Activated CD4-positive, alpha-beta T cell treated with anti-CD3 and anti-CD28 coated beads for 48 hours (primary cell): ENCODE results near the gene CYP2A7.
"Not testable (repeated sequence)": the region's sequence is repeated elsewhere in the genome, so short reads cannot be mapped to it uniquely, and the experiment has no call there.

ENCODE experiments used
- DNase-seq: peaks from one replicate; pipeline ENCODE4 v3.0.0-alpha.2; 2020

Gene CYP2A7, protein sequence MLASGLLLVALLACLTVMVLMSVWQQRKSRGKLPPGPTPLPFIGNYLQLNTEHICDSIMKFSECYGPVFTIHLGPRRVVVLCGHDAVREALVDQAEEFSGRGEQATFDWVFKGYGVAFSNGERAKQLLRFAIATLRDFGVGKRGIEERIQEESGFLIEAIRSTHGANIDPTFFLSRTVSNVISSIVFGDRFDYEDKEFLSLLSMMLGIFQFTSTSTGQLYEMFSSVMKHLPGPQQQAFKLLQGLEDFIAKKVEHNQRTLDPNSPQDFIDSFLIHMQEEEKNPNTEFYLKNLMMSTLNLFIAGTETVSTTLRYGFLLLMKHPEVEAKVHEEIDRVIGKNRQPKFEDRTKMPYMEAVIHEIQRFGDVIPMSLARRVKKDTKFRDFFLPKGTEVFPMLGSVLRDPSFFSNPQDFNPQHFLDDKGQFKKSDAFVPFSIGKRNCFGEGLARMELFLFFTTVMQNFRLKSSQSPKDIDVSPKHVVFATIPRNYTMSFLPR

DNA sequence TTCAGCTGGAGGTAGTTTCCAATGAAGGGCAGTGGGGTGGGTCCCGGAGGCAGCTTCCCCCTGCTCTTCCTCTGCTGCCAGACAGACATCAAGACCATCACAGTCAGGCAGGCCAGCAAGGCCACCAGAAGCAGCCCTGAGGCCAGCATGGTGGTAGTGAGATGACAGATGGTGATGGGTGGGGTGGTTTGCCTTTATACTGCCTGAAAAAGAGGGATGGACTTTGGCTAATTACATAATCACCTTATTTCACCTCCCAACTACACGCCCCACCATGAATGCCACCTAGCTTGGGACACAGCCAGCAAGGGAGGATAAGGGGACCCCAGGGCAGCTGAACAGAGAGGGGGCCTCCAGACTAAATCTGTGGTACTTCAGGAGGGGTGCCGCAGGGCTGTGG, at the start of gene CYP2A7:
Gene CYP2A7, minus strand, starts transcription at position 170 of the 400 bp plus-strand sequence. Its CDS starts 21 bp downstream, at position 149.
- not testable (repeated sequence) for DNase-seq

DNA sequence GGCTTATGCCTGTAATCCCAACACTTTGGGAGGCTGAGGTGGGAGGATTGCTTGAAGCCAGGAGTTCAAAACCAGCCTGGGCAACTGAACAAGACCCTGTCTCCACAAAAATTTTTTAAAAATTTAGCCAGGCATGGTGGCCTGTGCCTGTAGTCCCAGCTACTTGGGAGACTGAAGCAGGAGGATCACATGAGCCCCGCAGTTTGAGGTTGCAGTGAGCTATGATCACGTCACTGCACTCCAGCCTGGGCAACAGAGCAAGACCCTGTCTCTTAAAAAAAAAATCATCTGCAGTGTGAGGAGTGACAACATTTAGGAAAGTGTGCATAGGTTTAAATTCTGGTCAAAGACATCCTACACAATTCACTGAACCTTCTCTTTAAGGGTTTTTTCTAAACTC, 48.8 kb upstream of the CYP2A7 start:
- not testable (repeated sequence) for DNase-seq

DNA sequence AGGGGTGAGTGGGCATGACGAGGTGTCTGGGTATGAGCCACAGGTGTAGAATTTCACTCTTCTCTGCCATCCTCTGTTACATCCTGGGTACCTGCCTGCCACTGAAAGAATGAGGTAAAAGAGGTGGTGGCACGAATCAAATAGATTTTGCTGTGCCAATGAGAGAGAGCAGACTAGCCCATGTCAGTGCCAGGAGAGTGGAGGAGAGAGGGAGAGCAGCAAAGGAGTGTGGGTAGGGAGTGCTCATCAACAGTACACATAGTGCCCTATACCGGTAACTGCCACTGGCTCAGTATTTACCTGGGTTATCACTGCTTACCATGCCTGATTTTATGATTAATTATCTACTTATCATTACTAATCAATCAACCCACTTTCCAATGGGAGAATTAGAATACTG, 47.9 kb upstream of the CYP2A7 start:
- DNase-seq = not testable (repeated sequence)

DNA sequence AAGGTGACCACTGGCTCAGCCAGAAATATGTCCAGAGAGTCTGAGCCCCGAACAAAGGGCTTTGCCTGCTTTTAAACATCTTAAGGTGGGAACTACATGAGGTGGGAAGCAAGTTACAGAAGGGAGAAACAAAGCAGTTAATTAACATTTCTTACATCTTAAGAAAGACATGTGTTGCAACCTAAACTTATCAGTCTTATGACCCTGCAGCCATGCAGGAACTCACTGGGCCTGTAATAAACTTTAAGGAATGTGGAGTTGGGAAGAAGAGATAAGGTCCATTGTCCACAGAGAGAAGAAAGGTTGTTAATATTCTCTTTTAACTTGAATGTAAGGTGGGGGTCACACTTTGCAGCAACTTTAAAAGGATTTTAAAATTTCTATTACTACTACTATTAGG, 46.8 kb upstream of the CYP2A7 start:
- no peak for DNase-seq

DNA sequence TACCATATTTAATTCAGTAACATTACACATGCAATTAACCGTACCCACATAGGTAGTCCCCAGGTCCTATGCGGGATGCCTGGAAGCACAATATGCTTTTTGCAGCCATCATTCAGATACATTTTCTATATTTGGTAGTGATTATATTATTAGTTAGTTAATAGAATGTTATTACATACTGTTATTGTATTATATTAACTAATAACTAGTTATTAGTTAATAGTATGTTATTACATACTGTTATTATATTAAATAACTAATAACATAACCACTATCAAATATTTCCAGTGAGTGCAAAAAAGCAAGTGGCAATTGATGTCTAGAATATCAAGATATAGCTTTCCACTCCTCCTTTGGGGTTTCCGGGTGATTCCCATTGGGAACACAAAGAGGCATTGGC, 45.5 kb upstream of the CYP2A7 start:
- DNase-seq = no peak

DNA sequence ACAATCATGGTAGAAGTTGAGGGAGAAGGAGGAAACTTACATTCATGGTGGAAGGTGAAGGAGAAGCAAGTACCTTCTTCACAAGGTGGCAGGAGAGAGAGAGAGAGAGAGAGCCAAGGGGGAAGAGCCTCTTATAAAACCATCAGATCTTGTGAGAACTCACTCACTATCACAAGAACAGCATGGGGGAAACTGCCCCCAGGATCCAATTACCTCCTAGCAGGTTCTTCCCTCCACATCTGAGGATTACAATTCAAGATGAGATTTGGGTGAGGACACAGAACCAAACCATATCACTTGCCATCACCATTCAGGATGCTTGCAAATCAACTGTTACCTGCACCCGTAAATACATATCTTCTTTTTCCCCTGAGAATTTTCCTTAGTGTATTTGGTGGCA, 44.2 kb upstream of the CYP2A7 start:
- DNase-seq = not testable (repeated sequence)

DNA sequence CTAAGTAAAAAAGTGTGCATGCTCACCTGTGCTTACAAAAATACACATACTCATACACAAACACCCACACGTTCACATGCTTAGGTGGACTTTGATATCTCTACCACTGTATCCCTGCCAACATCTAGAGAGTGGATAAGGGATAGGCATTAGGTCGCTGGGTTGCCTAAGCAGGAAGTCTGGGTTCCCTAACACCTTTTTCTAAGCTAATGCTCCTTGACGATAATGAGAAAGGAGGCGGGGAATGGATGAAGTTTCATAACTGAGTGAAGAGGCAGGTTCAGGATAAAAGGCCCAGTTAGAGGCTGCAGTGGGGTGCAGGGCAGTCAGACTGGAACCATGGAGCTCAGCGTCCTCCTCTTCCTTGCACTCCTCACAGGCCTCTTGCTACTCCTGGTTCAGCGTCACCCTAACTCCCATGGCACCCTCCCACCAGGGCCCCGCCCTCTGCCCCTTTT, 41.9 kb upstream of the CYP2A7 start:
- DNase-seq = no peak

DNA sequence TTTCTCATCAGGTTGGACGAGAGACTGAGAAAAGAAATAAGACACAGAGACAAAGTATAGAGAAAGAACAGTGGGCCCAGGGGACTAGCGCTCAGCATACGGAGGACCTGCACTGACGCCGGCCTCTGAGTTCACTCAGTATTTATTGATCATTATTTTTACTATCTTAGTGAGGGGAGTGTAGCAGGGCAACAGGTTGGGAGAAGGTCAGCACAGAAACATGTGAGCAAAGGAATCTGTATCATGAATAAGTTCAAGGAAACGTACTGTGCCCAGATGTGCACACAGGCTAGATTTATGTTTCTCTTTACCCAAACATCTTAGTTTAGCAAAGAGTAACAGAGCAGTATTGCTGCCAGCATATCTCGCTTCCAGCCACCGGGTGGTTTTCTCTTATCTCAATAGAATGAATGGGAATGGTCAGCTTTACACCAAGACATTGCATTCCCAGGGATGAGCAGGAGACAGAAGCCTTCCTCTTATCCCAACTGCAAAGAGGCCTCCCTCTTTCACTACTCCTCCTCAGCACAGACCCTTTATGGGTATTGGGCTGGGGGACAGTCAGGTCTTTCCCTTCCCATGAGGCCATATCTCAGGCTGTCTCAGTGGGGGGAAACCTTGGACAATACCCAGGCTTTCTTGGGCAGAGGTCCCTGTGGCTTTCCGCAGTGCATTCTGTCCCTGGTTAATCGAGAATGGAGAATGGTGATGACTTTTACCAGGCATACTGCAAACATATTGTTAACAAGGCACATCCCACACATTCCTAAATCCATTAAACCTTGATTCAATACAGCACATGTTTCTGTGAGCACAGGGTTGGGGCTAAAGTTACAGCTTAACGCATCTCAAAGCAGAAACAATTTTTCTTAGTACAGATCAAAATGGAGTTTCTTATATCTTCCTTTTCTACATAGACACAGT, 40.5 kb upstream of the CYP2A7 start:
- DNase-seq = not testable (repeated sequence)

DNA sequence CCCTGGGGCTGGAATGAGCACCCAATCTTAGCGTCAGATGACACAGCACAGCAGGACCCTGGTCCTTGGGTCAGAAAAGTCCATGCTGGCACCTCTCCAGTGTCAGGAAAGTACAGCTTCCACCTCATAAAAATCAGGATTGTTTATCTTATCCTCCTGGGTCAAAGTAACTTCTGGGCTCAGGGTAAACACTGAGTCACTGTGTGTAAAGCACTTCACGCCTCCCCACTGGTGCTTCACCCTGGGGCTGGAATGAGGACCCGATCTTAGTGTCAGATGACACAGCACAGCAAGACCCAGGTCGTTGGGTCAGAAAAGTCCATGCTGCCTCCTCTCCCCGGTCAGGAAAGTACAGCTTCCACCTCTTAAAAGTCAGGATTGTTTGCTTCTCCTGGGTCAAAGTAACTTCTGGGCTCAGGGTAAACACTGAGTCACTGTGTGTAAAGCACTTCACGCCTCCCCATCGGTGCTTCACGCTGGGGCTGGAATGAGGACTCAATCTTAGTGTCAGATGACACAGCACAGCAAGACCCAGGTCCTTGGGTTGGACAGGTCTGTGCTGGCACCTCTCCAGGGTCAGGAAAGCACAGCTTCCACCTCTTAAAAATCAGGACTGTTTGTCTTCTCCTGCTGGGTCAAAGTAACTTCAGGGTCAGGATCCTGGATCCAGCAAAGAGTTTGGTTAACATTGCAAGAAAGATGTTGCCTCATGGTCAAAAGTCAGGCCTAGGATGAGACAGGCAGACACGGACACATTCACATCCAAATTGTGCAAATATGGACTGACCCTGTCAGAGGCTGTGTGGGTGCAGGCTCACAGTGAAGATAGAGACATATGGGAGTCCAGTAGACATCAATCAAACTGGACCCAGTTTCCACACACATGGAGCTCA, 39.2 kb upstream of the CYP2A7 start:
- no peak for DNase-seq

DNA sequence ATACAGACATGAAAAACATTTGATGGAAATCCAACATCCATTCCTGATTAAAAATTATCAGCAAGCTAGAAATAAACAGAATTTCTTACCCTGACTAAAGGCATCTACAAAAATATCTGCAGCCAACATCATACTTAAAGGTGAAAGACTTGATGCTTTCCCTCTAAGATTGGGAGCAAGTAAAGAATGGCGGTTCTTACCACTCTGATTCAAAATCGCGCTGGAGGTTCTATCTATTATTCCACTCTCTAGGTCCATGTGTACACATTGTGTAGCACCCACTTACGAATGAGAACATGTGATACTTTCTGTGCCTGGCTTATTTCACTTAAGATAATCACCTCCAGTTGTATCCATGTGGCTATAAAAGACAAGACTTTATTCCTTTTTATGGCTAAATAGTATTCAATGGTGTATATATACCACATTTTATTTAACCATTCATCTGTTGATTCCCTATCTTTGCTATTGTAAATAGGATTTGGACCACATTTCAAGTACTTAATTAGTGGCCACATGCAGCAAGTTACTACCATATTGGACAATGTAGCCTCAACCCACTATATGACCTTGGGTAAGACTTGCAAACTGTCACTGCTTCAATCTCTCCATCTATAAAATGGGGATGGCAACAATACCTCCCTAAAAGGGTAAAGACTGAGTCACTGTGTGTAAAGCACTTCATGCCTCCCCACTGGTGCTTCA, 38.4 kb upstream of the CYP2A7 start:
- DNase-seq = no peak

DNA sequence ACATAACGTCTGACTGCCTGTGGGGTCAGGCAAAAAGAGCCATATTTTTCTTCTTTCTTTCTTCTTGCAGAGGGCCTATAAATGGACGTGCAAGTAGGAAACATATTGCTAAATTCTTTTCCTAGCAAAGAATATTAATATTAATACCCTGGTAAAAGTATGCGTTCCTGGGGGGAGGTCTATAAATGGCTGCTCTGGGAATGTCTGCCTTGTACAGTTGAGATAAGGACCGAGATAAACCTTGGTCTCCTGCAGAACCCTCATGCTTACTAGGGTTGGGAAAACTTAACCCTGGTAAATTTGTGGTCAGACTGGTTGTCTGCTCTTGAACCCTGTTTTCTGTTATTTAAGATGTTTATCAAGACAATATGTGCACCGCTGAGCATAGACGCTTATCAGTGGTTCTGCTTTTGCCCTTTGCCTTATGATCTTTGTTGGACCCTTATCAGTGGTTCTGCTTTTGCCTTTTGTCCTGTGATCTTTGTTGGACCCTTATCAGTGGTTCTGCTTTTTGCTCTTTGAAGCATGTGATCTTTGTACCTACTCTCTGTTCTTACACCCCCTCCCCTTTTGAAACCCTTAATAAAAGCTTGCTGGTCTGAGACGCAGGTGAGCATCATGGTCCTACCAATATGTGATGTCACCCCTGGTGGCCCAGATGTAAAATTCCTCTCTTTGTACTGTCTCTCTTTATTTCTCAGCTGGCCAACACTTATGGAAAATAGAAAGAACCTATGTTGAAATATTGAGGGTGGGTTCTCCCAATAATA, 37.7 kb upstream of the CYP2A7 start:
- DNase-seq = not testable (repeated sequence)

DNA sequence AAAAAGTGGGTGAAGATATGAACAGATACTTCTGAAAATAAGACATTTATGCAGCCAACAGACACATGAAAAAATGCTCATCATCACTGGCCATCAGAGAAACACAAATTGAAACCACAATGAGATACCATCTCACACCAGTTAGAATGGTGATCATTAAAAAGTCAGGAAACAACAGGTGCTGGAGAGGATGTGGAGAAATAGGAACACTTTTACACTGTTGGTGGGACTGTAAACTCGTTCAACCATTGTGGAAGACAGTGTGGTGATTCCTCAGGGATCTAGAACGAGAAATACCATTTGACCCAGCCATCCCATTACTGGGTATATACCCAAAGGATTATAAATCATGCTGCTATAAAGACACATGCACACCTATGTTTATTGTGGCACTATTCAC, 36.3 kb upstream of the CYP2A7 start:
- DNase-seq = not testable (repeated sequence)

DNA sequence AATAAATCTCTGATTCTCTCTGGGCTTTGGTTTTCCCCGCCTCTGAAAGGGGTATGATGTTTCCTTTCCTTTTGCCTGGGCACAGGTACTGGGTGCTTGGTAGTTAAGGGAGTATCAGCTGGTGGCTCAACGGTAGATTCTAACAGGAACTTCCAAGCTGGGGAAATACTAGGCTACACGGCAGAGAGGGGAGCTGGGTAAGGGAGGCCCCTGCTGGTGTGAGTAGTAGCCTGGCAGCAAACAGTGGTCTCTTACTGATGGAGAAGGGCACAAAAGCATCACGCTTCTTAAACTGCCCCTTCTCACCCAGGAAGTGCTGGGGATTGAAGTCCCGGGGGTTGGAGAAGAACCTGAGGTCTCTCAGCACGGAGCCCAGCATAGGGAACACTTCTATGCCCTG, 26.9 kb upstream of the CYP2A7 start:
- peak; percentile 43 for DNase-seq

DNA sequence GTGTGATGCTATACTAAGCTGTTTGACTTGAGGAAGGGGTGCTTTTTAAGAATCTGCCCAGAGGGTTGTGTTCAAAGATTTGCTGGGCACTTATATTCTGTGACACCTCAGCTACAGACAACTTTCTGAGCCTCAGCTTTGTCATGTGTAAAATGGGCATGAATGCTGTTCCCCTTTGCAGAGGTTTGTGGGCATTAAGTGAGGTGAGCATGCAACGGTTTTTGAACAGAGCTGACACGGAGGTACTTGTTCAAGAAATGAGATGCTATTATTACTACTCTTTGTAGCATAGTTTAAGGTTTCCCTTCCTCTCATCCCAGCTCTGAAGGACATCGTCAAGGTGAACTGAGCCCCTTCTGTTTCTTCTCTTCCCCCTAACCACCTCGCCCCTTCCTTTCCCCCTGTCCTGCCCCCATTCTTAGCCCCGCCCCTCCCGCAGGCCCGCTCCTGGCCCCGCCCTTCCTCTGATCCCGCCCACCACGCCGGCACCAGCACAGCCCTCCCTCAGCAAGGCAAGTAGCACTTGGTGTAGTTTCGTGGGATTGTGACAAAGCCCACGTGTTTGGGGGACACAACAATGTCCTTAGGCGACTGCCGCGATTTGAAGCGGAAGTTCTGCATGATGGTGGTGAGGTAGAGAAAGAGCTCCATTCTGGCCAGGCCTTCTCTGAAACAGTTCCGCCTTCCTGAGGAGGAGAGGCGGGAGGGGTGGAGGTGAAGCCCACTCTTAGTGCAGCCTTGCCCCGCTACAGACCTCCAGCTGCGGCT, 26.1 kb upstream of the CYP2A7 start:
- DNase-seq = peak; percentile 74

DNA sequence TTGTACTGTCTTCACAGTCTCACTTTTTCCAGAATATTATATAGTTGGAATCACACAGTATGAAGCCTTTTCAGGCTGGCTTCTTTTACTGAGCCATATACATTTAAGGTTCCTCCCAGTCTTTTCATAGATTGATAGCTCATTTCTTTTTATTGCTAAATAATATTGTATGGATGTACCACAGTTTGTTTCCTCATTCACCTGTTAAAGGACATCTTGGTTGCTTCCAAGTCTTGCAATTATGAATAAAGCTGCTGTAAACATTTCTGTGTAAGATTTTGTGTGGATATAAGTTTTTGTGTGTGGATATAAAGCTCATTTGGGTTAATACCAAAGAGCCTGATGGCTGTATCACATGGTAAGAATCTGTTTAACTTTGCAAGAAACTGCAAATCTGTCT, 24.5 kb upstream of the CYP2A7 start:
- DNase-seq = no peak

DNA sequence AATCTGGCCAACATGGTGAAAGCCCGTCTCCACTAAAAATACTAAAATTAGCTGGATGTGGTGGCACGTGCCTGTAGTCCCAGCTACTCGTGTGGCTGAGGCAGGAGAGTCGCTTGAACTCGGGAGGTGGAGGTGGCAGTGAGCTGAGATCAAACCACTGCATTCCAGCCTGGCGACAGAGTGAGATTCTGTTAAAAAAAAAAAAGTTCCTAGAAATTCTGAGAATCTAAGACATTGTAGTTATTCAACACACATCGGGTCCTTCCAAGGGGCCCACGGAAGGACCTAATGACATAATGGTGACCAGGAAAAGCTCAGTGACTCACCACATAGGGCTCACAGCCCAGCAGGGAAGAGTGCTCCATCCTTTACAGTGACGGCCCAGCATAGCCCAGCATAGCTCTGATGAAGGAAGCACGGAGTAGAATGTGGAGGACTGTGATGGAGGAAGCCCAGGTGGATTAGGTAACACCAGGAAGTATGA, 22.7 kb upstream of the CYP2A7 start:
- not testable (repeated sequence) for DNase-seq

DNA sequence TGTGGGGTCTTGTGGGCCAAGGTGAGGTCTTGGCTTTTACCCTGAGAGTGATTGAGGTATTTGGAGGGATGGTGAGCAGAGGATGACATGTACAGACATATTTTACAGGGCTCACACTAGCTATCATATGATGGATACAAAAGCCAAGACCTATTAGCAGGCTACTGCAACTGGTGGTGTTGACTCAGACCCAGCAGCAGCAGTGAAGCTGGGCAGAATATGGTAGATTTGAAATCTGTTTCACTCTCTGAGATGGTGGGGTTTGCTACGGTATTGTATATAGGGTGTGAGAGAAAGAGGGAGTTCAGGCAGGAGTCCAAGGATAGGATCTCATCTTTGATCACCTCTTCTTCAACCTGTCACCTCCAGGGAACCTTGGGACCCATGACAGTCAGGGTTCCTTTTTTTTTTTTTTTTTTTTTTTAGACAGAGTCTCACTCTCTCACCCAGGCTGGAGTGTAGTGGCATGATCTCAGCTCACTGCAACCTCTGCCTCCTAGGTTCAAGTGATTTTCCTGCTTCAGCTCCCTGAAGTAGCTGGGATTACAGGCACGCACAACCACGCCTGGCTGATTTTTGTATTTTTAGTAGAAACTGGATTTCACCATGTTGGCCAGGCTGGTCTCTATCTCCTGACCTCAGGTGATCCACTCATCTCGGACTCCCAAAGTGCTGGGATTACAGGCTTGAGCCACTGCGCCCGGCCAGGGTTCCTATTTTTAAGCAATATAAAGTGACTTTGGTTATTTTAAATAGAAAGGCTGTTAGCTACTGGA, 20.1 kb upstream of the CYP2A7 start:
- not testable (repeated sequence) for DNase-seq

DNA sequence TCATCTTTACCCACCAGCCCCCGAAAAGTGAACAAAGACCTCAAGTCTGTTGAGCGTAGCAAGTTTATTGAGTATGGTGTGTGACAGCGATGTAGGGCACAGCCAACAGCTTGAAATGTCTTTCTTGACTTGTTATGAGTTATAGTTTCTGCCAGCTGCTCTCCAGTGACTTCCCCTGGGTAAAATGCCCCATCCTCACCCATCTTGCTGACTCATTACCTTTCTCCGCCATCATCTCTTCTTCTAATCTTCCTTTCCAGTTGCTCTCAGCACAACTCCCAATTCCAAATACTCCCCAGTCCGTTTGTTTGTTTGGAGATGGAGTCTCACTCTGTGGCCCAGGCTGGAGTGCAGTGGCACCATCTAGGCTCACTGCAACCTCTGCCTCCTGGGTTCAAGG, 18.5 kb upstream of the CYP2A7 start:
- DNase-seq = not testable (repeated sequence)

DNA sequence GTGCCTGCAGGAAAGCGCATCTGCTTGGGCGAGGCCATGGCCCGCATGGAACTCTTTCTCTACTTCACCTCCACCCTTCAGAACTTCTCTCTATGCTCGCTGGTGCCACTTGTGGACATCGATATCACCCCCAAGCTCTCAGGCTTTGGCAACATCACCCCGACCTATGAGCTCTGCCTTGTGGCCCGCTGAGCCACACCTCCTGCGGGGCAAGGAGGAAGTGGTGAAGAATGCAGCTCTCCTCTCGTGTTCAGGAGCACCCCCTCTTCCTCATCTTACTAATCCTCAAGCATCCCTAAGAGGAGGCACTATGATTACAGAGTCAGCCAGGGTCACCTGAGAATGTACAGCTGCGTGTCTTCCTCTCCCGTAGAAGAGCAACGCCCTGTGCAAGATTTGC, 17.9 kb upstream of the CYP2A7 start:
- peak; percentile 25 for DNase-seq
